Measurements from ENCODE around the gene TMC3.

Gene TMC3

DNA sequence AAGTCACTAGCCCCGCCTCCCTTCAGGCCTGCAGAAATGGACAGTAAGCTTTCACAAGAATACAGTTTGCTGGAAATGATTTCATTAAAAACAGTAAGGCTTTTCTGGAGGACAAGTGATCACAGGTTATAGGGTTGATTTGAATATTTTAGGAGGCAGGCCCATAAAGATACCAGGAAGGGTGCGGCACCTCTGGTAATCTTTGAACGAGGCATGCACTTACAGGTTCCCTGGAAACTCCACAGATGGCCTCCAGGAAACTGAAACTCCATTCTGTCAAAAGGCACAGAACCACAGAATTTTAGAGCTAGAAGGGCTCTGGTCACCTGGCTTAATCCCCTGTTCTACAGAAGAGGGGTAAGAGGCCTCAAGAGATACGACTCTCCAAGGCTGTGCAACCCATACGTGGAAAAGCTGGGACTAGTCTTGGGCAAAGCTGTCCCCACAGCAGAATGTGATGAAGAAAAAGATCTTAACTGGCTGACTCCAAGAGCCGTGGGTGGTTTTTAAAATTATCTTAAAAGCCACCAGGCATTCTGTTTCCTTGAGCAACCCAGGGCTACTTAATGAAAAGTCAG lies 51.2 kb downstream of the TMC3 start:
- no peak for DNase-seq (ENCODE audit: low read depth in 2 of 2)

DNA sequence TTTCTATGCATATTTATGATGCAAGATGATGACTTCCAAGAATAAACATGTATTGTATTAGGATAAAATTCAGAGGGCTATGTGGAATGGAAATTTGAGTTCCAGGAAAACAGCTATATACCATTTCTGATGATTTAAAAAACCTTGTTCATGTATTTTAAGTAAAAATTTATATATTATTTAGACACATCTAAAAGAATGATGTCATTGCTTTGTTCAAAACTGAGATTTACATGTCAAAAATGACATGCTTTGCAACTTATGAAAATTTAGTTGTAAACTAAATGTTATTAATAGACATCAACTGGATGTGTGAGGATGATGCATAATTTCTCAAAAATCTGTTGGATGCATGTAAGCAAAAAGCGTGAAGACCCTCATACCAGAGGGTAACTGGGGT lies 52.3 kb downstream of the TMC3 start:
- no peak for DNase-seq (ENCODE audit: low read depth in 2 of 2)

DNA sequence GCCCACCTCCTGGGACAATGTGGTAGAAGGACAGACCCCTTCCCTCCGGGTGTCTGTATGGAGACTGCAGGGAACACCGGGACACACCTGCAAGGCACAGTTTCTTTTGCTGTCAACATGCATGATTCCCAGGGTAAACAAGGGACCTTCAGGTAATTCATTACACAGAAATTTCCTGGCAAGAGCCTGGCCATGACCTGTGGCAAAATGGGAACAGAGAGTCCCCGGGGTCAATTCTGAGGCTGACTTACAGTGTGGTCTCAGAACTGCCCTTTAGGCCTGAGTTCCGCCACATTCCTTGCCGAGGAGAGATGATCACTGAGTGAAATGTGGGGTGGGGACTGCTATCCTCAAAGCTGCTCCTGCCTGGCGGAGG lies 56.4 kb downstream of the TMC3 start:
- DNase-seq (ENCODE audit: low read depth in 2 of 2), result no peak

DNA sequence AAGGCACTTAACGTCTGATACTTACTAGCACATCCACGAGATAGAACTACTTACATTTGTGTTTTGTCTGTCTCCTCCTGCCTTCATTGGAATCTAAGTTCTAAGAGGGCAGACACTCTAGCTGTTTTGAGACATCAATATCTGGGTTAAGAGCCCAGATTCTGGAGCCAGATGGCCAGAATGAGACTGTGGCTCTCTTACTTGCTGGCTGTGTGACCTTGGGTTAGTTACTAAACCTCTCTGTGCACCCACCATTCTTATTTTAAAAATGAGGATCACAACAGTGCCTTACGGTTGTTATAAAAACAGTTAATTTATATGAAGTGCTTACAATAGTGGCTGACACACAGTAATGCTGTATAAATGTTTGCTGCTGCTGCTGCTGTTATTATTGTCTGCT lies 57.7 kb downstream of the TMC3 start:
- no peak for DNase-seq (ENCODE audit: low read depth in 2 of 2)

DNA sequence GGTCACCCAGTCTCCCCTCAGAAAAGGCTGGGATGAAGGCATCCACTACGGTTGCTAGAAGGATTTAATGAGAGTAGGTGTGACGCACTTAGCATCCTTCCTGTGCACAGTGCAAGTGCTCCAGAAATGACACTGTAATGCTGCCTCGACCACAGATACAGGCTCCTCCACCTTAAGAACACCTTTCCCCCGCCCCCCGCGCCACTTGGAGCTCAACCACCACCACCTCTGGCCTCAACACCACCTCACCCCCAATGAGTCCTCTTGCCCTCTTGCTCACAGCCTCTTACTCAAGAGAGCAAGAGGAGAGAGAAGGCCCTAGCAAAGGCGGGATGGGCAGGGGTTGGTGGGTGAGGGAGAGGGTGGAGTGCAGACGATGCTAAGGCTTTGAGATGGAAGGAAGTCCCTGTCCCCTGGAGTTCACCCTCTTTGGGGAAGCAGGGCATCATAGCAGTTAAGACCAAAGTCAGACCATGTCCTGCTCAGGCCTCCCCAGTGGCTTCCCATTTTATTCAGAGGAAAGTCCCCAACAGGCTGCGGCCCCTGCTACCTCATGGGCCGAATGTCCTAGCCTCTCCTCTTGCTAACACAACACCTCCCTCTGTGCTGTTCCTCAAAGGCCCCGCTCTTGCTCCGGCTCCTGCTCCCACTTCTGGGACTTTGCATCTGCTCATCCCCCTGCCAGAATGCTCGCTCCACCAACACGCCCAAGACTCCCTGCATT lies 58.4 kb downstream of the TMC3 start:
- DNase-seq (ENCODE audit: low read depth in 2 of 2), result no peak

DNA sequence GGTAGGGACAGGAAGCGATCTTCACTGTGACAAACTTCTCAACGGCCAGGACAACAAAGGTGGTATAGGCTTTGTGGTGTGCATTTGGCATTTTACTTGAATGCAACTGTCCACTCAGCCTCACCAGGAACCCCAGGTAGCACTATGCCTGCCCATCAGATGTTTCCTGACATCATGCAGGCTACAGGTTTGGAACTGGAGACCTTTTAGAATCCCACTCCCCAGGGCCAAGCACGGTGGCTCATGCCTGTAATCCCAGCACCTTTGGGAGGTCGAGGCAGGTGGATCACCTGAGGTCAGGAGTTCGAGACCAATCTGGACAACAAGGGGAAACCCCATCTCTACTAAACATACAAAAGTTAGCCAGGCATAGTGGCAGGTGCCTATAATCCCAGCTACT lies 59.6 kb downstream of the TMC3 start:
- no peak for DNase-seq (ENCODE audit: low read depth in 2 of 2)

DNA sequence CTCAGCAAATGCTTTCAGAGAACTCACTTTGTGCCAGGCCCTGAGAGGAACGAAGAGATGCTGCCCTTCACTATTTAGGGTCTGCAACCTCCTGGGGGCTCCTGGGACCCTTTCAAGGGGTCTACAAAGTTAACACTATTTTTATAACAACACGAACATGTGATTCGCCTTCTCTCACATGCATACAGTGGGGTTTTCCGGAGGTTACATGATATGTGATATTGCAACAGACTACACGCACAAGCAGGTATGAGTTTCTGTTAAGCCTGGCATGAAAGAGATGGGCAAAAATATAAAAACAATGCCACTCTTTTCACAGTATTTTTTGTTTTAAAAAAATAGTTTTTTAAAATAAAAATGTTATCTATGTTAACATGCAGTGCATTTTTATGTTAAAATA lies 60.3 kb downstream of the TMC3 start:
- DNase-seq (ENCODE audit: low read depth in 2 of 2), result no peak

DNA sequence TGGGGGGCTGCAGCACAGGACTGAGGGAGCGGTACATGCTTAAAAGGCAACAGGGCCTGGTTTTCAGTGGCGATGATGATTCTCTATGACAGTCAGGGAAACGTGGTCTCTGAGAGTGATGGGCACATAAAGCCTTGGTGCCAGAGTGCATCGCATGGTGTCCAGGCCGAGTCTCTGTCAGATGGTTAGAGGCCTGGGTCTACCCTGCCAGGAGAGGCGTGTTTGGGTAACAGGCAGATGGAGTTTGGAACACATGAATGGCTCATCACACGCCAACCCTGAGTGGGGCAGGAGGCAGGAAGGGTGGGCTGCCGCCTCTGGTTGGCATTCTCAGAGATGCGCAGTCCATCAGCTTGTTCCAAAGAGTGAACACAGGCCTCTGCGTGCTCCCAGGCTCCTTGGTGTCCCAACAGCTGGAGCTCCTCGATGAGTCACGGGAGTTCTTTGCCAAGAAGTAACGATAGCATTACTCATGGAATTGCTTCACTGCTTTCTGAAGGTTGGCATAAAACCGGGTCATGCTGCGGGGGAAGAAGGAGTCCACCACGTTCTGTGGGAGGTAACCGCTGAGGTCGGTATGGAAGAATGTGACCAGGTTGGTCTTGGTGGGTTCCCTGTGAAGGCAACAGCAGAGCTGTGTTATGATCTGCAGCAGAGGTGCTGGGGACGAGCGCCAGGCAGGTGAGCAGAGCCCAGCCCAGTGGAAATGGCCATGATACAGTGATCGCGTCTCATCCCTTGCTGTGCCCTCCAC lies 61.0 kb downstream of the TMC3 start:
- no peak for DNase-seq (ENCODE audit: low read depth in 2 of 2)

DNA sequence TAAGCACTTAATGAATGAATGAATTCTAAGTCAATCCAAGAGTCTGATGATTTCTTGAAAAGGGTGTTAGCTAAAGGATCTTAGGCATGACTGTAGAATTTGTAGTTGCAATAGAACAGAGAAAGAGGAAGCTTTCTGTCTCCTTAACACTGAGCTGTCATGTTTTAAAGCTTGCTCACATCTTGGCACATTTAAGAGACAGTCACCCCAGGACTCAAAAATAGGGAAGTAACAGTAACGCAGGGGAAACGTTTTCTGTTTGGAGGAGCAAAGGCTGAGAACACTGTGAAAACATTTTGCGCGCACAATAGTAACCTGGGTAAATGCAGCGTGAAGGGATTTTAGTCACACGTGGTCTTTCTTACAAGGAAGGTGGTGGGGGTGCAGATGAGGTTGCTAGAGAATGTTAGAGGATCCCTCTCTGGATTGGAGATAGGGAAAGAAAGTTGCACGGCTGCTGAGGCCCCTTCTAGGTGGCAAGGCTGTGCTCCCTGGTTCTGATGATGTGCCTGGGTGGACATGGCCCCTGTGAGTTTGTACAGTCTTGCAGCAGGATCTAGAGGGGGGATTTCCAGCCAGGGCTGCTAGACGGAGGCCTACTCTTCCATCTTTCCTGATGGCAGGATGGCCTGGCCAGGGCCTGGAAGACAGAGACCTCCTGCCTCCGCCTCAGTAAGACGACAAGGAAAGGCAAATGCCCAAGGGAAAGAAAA lies 62.1 kb downstream of the TMC3 start:
- no peak for DNase-seq (ENCODE audit: low read depth in 2 of 2)

DNA sequence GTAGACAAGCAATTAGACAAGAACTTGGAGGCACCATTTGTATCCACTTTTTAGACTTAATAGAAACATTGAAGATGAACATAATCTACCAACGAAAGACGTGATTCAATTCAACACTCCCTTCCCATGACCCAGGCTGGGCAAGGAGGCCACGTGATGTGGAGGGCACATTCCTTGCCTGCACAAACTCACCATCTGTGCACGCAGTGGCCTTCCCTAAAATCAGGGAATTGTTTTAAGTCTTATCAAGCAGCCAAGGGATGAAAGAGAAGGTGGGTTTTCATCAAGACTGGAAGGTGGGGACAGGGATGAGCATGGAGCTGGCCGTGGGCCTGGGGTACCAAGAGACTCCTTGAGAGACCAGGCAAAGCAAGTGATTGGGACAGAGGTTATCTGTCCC lies 63.5 kb downstream of the TMC3 start:
- DNase-seq (ENCODE audit: low read depth in 2 of 2), result no peak

DNA sequence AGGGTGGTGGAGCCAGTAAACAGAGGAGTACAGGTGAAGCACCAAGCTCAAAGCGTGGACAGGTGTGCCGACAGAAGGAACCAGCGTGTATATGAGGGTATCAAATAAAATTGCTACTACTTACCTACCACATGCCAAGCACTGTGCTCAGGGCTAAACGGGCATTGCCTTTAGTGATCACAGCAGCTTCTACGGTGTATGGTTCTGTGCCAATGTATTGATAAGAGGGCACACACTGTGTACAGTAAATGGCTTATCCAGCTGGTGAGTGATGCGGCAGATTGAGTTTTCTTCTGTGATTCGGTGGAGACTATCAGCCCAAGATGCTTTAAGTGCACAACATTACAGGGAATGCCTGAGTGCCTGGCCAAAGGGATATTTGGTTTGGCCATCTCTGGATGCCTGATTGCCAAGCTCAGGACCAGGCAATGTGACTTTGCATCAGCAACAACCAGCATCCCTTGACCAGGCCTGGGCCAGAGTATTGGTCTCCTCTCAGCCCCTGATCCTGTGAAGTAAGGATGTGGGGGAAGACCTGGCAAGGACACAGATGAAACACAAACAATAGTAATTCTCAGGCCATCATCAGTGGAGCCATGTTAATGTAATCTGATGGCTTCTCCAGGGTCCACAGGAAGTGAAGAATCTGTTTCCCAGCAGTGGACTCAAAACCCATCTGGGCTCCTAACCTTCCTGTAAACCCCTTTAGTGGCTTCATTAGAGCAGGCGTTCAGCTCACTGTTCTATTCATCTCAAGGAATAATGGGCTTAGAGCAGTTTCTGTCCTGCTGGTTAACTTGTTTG lies 64.2 kb downstream of the TMC3 start:
- no peak for DNase-seq (ENCODE audit: low read depth in 2 of 2)

DNA sequence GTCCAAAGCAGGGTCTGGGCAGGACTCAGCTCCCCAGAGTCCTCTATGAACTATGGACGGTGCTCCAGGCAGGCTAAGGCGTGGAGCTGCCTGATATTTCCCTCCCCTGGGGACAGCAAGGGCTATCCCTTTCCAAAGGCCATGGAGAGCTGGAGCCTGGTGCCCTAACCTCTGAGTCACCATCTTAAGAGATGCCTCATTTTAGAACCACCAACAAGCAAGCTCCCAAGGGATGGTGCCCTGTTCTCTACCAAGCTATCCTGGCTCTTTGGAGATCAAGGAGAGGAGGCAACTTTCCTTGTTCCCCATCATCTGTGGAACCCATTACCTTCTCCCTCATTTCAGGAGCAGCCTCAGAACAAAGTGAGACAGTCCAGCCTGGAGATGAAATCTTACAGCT lies 65.8 kb downstream of the TMC3 start:
- DNase-seq (ENCODE audit: low read depth in 2 of 2), result no peak

DNA sequence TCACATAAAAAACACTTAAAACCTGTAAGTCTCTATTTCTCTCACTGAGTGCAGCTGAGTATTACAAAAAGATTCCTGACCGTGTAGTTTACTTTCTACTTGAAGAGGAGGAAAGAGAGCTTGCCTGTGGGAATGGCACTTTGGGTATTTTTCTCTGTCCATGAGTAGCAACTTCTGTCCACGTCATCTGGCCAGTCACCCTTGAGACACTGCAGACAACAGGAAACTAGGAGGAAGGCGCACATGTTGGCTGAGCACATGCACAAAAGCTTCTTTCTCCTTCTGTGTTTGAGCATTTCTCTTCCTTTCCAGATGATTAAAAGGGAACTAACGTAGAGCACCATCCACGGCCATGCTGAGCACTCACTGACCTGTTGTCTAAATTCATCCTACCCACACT lies 69.8 kb downstream of the TMC3 start:
- no peak for DNase-seq (ENCODE audit: low read depth in 2 of 2)

DNA sequence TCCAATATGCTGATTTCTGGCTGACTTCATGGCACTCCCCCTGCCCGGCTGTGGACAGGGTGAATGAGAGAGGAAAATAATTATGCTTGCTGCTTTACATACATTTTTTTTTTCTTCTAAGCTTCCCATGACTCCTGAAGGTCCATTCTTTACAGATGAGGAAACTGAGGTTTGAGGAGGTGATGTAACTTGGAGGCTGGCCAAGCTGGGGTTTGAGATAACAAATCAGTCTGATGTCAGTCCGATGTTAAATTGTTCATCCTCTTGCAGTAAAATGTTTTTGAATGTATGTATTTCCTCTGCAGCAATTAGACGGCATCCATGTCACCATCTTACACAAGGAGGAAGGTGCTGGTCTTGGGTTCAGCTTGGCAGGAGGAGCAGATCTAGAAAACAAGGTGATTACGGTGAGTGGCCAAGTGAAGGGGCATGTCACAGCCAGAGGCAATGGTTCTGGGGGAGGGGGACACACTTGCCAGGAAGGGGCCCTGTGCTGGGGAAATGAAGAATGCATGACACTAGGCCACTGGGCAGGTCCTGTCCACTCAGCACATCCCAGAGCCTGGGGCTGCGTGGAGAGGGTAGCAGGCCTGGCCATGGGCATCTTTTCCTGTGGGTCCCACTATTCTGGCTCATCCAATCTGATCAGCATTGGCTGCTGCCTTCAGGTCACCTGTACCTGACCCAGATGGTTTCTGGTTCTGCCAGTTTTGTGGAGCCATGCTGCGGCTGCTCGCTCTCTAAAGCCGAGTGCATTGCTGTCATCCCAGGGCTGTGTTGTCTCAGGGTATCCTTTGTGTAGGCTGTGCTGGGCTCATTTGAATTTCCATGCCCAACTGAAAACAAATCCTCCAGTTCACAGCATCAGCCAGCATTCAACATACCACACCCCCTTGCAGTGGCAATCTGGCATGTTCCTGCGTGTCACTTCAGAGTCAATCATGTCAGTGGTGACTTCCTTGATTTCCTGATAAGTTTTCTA lies 70.5 kb downstream of the TMC3 start:
- DNase-seq (ENCODE audit: low read depth in 2 of 2), result no peak

DNA sequence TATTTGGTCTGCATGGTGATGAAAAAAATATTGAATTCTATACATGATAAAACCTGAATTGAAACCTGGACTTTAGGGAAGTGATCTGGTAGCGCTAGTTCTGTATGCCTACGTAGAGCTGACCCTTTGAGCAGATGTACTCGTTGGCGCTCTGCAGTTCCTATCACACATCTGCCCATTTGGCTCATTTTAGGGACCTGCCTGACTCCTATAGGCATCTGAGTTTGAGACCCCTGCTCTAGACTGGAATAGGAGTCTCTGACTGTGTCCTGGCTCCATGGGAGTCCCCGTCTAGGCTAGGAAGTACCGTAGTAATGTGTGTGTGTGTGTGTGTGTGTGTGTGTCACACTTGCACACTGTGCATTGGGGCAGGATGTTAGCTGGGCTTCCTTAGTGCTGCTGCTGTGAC lies 71.3 kb downstream of the TMC3 start:
- no peak for DNase-seq (ENCODE audit: low read depth in 2 of 2)

DNA sequence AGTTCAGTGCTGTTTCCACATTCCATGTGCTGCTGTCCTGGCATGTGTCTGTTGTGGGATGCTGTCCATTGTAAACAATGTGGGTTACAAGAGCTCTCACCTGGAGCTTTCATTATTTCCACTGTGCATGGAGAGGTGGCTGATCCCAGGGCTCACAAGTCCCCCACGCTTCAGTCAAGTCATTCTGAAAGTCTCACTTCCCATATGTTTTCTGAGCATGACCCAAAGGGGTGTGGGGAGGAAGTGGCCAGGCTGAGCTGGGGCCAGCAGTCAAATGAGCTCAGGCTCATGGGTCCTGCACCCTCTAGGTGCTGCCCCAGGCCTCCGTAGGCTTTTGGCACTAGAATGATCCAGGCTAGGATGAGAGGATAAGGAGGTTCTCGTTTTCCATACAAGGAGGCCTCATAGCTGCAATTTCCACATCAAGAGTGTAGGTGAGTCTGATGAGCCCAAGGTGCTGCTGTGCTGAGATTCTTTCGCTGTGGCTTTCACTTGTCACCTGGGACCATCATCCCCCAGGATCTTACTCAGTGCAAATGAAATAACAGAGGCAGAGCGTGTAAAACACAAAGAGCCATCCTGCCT lies 72.1 kb downstream of the TMC3 start:
- DNase-seq (ENCODE audit: low read depth in 2 of 2), result no peak

DNA sequence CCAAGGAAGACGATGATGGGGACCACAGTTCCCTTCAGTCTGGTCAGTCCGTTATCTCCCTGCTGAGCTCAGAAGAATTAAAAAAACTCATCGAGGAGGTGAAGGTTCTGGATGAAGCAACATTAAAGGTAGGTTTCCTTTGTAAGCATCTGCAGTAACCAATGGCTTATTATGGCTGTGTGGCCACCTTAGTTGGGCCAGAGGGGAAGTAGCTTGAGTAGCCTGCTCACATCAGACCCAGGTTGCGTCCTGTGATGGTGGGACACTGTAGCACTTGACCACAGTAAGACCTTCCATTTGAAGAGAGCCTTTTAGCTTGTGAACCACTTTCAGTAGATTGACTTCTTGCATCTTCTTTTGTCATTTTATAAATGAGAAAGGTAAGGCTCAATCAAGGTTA lies 72.6 kb downstream of the TMC3 start:
- DNase-seq (ENCODE audit: low read depth in 2 of 2), result no peak

DNA sequence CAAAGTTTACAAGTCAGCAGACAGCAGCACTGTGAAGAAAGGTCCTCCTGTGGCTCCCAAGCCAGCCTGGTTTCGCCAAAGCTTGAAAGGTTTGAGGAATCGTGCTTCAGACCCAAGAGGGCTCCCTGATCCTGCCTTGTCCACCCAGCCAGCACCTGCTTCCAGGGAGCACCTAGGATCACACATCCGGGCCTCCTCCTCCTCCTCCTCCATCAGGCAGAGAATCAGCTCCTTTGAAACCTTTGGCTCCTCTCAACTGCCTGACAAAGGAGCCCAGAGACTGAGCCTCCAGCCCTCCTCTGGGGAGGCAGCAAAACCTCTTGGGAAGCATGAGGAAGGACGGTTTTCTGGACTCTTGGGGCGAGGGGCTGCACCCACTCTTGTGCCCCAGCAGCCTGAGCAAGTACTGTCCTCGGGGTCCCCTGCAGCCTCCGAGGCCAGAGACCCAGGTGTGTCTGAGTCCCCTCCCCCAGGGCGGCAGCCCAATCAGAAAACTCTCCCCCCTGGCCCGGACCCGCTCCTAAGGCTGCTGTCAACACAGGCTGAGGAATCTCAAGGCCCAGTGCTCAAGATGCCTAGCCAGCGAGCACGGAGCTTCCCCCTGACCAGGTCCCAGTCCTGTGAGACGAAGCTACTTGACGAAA lies 74.3 kb downstream of the TMC3 start:
- DNase-seq (ENCODE audit: low read depth in 2 of 2), result no peak

DNA sequence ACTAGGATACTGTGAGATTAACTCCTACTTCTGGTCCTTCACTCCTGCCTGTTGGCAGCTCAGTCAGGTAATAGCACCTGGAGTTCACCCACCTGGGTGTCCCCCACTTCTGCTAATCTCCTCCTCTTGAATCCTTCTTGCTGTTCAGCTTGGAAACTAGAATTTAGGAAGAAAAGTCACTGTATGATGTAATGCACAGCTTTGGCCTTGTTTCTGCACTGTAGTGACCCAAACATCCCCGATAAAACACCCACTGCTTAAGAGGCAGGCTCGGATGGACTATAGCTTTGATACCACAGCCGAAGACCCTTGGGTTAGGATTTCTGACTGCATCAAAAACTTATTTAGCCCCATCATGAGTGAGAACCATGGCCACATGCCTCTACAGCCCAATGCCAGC lies 74.9 kb downstream of the TMC3 start:
- no peak for DNase-seq (ENCODE audit: low read depth in 2 of 2)

DNA sequence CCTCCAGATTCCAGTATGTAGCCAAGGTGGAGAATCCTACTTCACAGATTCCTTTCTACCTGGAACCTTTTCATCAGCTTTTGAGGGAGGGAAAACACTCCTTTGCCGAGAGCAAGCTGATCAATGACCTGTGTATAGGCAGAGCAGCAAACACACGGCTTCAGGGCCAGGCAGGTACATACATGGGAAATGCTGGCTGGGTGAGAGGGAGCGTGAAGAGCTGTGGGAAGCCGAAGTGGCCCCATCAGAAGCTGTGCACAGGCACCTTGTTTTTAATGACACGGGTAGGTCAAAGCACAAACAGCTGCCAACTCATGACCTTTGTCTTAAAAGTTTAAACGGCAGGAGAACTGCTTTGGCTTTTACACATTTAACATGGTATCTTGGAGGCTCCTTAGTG lies 75.4 kb downstream of the TMC3 start:
- no peak for DNase-seq (ENCODE audit: low read depth in 2 of 2)
